HL-60 (cell line): Measurements from ENCODE around the gene GLIS1.

Source experiments
- POLR2AphosphoS5 ChIP-seq: IDR thresholded peaks from 2 replicates; pipeline ENCODE4 v1.6.1; 2012; ENCODE audit warnings: low read depth
- REST ChIP-seq: IDR thresholded peaks from 2 replicates; pipeline ENCODE4 v1.6.1; 2012; ENCODE audit warnings: low read depth; ENCODE audit not compliant: insufficient replicate concordance
- TF ChIP-seq, protein P1 (sequence below): IDR thresholded peaks from one replicate; pipeline ENCODE4 v1.5.1; 2011; ENCODE audit warnings: low read length, control low read depth, inconsistent platforms; ENCODE audit not compliant: insufficient read depth

GRCh38 chr1:53498555-53499131 lies 240.3 kb downstream of the GLIS1 start:
- TF ChIP-seq, protein P1, sequence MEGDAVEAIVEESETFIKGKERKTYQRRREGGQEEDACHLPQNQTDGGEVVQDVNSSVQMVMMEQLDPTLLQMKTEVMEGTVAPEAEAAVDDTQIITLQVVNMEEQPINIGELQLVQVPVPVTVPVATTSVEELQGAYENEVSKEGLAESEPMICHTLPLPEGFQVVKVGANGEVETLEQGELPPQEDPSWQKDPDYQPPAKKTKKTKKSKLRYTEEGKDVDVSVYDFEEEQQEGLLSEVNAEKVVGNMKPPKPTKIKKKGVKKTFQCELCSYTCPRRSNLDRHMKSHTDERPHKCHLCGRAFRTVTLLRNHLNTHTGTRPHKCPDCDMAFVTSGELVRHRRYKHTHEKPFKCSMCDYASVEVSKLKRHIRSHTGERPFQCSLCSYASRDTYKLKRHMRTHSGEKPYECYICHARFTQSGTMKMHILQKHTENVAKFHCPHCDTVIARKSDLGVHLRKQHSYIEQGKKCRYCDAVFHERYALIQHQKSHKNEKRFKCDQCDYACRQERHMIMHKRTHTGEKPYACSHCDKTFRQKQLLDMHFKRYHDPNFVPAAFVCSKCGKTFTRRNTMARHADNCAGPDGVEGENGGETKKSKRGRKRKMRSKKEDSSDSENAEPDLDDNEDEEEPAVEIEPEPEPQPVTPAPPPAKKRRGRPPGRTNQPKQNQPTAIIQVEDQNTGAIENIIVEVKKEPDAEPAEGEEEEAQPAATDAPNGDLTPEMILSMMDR = no peak
- TF ChIP-seq POLR2AphosphoS5 (no peak), REST (no peak)
